T47D (cell line): ENCODE results near the gene FNBP1.
"Not testable (repeated sequence)": the region's sequence is repeated elsewhere in the genome, so short reads cannot be mapped to it uniquely, and the experiment has no call there.

Source experiments
- DNase-seq, 2 experiments: peaks; one replicate each; pipeline versions ENCODE4 v3.0.0 to v3.0.0-alpha.2; 2011 to 2012; ENCODE audit warnings: low read depth in 1 of 2, low spot score in 1 of 2
- JUND ChIP-seq: IDR thresholded peaks from 2 replicates; pipeline ENCODE4 v1.6.1; 2012; ENCODE audit warnings: low read depth
- in situ Hi-C: cut with HindIII; loops from 2 replicates; pipeline ENCODE4 v1.10.0; 2016; ENCODE audit warnings: low sequenced_read_pairs, low pct_unique_long_range_greater_than_20kb

The FNBP1 gene

DNA sequence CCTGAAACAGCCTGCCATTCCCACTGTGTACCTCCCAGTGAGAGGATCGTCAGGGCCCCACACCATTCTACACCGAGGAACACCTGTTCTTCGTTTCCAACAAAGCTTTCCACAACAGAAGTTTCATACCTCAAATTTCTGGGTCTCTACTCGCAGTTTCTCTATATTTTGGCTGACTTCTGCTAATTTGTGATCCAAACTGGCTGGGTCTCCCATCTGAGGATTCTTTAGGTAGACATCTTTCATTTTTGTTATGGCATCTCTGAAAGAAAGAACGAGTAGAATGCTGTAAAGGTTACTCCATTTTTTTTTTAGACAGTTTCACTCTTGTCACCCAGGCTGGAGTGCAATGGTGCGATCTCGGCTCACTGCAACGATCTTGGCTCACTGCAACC, 140.3 kb downstream of the FNBP1 start:
- DNase-seq: no peak
- no peak for TF ChIP-seq JUND
- in situ Hi-C loops: no loop called here

DNA sequence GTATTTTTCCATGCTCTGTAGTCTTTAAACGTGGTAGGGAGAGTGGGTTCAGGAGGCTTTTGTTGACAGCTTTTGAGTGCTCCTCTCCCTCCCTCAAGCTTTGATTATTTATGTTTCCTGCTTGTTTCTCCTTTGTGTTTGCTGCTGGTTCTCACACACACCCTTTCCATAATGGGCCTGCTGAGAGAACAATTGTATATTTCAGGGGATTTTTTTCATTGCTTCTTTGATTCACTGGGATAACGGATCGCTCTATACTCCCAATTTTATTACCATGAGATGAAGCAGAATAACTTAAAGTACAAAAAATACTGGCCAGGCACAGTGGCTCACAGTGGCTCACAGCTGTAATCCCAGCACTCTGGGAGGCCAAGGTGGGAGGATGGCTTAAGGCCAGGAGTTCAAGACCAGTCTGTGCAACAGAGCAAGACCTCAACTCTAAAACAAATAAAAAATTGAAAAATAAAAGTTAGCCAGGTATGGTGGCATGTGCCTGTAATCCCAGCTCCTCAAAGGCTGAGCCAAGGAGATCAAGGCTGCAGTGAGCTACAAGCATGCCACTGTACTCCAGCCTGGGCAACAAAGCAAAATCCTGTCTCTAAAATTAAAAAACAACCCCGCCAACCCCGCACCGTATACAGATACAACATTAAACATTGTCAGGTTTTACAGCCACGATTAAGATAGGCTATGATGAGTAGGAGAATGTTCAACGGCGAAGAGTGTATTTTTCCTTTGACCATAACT, 140.8 kb downstream of the FNBP1 start:
- in situ Hi-C loops: no loop called here
- no peak for DNase-seq

DNA sequence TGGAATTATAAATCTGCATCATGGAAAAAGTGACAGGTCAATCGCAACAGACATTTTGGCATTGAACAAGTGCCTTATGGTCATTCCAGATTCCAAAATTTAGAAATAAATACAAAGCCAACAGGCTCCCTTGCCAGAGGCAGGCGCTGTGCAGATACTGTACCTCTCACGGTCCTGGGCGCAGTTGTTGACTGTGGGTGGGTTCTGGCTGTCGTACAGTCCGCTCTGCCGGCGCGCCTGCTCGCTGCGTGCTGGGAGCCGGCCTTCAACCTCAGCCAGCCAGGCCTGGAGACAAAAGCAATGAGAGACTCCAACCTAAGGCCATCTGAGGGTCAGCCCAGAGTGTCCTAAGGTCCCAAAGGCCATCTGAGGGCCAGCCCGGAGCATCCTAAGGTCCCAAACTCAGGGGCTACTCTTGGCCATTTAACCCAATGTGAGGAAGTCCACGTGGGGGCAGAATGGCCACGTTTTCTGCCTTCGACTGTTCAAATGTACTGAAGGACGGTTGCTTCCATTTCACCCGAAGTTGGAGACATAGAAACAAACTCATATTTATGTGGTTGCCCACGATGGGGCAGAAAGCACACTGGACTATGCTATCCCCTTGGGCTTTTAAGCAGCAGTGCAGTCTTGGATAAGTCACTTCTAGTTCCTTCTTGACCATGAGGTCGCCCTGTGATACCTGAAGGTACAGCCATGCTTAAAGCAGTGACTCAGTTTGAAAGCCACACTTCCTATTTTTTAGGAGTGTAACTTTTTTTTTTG, 142.5 kb downstream of the FNBP1 start:
- no peak for TF ChIP-seq JUND
- no peak for DNase-seq
- in situ Hi-C loops: no loop called here

More for the DNA sequence above, 140.8 kb downstream of the FNBP1 start:
- no peak for TF ChIP-seq JUND

DNA sequence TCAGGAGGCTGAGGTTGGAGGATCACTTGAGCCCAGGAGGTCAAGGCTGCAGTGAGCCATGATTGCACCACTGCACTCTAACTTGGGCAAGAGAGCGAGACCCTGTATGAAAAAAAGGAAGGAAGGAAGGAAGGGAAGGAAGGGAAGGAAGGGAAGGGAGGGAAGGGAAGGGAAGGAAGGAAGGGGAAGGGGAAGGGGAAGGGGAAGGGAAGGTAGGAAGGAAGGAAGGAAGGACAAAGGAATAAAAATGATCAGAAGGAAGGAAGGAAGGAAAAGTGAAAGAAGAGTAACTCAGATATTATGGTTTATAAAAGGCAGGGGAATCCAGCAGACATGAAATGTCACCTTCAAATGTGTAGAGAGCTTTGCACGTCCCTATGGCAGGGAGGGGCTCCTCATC, 143.4 kb downstream of the FNBP1 start:
- in situ Hi-C loops: no loop called here
- TF ChIP-seq JUND: no peak
- no peak for DNase-seq

DNA sequence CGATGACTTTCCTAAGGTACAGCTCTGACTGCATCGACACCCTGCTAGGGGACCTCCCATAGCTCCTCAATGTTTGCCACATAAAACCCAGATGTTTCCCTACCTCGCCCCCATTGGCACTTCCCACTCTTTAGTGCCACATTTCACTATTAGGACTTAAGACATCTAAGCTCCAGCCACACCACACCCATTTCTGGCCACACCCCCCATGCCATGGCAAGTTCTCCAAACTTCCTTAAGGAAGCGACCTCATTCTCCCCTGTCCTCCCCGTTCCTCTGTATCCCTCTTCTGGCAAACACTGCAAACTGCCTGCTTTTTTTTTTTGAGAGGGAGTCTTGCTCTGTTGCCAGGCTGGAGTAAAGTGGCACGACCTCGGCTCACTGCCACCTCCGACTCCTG, 144.8 kb downstream of the FNBP1 start:
- in situ Hi-C loops: no loop called here
- DNase-seq: peak in 1 of 2 experiments; percentile 73
- TF ChIP-seq JUND: no peak

DNA sequence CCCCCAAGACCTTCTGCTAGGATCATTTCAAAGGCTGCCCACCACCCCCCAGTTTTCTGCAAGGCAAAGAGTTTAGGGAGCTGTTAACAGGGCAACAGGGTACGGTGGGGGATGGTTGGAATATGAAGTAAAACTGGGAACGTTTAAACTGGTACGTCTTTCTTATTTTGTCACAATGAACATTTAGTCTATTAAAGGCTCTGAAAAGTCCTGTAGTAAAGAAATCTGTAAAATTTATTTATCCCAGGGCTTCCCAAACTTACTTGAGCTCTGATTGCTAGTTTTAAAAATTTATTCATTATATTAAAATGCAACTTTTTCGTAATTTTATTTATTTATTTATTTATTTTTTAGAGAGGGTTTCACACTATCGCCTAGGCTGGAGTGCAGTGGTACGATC, 145.7 kb downstream of the FNBP1 start:
- no peak for DNase-seq
- in situ Hi-C loops: no loop called here
- TF ChIP-seq JUND: no peak

DNA sequence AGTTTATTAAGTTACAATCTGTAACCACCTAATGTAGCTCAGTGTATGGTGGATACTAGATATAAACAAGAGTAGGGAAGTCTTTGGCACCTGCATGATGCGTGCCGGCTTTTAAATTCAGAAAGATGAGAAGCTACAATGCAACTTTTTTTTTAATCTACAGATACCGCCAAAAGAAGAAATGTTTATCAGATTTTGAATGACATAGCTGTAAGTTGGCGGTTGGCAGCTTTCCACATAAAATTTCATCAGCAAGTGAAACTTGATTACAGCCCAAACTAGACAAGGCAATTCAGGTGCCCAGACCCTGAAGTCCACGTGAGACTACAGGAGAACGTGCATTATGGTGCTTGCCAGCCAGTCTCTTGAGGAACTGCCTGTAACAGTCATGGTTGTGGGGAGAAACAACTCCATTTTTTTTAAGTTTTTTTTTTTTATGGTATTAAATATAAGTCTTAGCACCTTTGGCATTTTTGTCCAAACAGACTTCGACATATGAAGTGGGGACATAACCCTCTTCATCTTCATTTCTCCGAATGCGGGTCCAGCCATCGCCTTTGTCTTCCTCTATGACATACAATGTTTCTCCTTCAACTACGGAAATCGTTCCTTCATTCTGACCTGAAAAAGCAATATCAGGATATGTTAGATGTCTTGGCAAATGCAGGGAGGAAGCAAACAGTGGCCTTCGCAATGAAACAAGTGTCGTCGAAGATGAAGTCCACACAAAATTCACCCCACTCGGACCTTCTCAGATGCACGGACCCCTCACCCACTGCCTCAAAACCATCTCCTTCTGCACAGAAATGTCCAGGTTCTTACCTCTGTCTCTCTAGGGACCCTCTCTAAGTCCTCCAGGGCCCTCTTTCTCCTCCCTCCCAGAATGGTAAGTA, 147.4 kb downstream of the FNBP1 start:
- no peak for TF ChIP-seq JUND
- in situ Hi-C loops: no loop called here
- DNase-seq: no peak

DNA sequence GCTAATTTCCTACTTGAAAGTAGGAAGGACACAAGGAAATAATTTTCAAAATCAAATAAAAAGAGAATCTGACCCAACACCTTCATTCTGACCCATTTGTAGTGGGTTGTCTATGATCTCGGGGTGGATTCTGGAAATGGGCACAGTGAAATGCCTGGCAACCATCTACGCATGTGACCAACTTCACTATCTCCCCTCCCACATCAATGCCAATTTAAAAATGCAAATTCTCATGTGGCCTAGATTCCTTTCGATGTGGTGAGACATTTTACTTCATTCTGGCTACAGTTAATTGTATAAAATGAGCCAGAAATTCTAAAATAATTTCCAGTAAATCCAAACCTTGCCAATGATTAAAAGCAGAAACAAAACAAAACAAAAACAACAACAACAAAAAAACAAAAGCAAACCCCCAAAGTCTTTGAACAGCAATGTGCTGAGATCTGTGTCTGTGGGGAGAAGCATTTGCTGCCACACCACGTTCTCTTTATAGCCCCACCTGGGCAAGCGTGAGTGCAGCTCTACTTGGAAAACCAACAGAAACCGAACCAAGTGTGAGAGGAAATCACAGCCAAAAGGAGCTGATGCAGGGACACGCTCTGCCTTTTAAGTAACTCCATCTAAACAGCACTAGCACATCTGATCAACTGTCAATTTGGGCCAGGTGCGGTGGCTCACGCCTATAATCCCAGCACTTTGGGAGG, 148.7 kb downstream of the FNBP1 start:
- in situ Hi-C loops: no loop called here
- no peak for TF ChIP-seq JUND
- DNase-seq: no peak

DNA sequence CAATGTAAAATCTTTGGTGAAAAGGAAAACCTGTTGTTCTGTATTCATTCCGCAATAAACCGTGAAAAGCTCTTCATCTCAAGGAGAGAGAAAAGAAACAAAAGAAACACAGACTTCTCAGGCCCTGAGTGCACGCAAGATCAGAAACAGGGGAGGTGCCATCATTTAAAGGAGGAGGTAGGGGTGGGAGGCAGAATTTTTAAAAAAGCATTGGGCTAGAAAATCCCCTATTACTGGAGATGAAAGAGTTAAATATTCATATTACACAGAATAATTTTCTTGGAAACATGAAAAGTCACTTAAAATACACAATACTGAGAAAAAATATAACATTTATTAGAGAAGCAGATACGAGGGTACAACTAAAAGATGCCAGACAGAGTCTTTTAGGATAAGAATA, 151.4 kb downstream of the FNBP1 start:
- in situ Hi-C loops: no loop called here
- no peak for TF ChIP-seq JUND
- no peak for DNase-seq

DNA sequence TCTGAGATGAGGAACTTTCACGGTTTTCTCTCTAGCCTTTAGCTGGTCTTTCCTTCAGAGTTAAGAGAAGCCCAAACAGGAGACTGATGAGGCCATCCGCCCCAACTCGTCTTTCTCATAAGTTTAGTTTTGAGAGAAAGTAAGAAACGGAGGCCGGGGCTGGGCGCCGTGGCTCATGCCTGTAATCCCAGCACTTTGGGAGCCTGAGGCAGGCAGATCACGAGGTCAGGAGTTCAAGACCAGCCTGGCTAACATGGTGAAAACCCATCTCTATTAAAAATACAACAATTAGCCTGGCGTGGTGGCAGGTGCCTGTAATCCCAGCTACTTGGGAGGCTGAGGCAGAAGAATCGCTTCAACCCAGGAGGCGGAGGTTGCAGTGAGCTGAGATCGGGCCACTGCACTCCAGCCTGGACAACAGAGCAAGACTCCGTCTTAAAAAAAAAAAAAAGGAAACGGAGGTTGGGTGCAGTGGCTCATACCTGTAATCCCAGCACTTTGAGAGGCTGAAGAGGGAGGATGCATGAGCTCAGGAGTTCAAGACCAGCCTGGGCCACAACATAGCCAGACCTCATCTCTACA, 152.2 kb downstream of the FNBP1 start:
- in situ Hi-C loops, DNase-seq: not testable (repeated sequence)

DNA sequence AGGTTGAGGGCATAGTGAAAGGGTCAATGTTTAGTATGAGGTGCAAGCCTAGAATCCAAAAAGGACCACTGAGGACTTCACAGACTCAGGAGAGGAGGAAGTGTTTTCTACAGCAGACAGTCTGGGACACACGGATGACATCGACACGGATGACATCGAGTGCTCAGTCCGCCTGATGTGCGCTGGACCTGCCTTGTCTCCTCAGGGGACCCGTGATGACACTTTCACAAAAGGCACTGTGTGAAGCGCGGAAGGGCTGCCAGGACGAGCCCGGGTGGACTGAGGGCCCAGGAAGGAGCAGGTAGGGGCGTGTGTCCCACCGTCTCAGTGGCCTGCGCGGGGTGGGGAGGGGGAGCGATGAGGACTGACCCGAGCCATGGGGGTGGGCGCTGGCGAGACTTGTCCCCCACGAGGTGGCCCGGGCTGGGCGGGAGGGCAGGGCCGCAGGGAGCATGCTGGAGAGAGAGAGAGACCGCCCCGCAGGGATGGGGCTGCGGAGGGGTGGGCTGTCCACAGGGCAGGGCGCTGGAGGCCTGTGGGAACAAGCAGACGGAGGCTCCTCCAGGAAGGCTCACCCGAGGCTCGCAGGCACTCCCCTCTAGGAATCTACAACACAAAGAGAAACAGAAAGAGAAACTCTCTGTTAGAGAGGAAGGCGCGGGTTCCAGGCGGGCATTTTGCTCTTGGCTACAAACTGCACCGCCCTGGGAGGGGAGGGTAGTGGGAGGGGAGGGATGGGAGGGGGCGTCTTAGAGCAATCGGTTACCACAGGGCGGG, 152.9 kb downstream of the FNBP1 start:
- TF ChIP-seq JUND: no peak
- no peak for DNase-seq
- in situ Hi-C loops: no loop called here
